ENCODE measurements around the gene CACNA1H. TPM values are rescaled to one million over a fixed set of nuclear protein-coding genes. Genes with fewer than 3 reads are reported as not detected.

The CACNA1H gene
- total RNA-seq, 3 donors from 2014 or later (not counting 1 experiment from before 2014, with no cell fraction given) = 1.1 to 1.5 (median 1.3) TPM

DNA sequence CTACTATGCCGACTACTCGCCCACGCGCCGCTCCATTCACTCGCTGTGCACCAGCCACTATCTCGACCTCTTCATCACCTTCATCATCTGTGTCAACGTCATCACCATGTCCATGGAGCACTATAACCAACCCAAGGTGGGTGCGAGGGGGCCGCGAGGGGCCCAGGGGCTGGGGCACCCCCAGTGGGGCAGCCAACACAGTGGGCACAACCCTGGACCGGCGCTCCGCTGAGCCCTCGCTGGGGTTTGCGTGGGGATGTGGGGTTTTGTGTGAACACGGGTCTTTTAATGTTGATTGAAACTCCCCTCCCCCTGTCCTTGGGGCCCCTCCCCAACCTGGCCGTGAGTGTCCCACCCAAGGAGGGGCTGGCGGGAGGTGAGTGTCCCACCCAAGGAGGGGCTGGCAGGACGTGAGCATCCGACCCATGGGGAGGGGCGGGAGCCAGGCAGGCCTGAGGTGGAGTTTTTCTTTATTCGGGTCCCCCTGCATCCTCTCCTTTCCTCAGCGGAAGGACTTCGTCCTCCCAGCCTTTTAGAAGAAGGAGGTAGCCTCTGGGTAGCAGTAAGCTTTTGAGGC is 61.0 kb downstream of the CACNA1H start:
- H3K4me1 Mint-ChIP-seq = peaks cover 0 to 4% of the 10 kb centered on the region in 2 donors
- H3K9me3 ChIP-seq (ENCODE audit: control insufficient read depth, insufficient read depth, low read length) = no peaks in the 10 kb centered on the region
- no peak overlapping the region for H3K27ac ChIP-seq (ENCODE audit: low read length)
- no peaks in the 10 kb centered on the region for H3K27me3 Mint-ChIP-seq (ENCODE audit: low read depth in 2 of 2)
- H3K4me1 ChIP-seq (ENCODE audit: control insufficient read depth, insufficient read depth, low read length) = peaks cover 5% of the 10 kb centered on the region
- H3K27ac Mint-ChIP-seq = no peak overlapping the region
- H3K4me3 ChIP-seq (ENCODE audit: low read length) = no peak overlapping the region
- H3K27me3 ChIP-seq (ENCODE audit: control insufficient read depth, insufficient read depth, low read length) = no peaks in the 10 kb centered on the region
- no peaks in the 10 kb centered on the region for H3K36me3 ChIP-seq (ENCODE audit: control insufficient read depth, insufficient read depth, low read length)
- ATAC-seq = no peak
- H3K36me3 Mint-ChIP-seq = no peaks in the 10 kb centered on the region
- no peak overlapping the region for H3K4me3 Mint-ChIP-seq
- no peak for DNase-seq
- TF ChIP-seq CTCF (IDR thresholded peaks at IDR 0.05) = no peak
- 90% methylated on average over 12 of the region's 25 CpGs for WGBS (ENCODE audit: insufficient coverage)
- H3K9me3 Mint-ChIP-seq = no peaks in the 10 kb centered on the region
- intact Hi-C loops (cut with micrococcal nuclease) = no loop called here

GRCh38 chr16:1214719-1215118 is 61.8 kb downstream of the CACNA1H start:
- no peak for TF ChIP-seq CTCF (IDR thresholded peaks at IDR 0.05)
- whole genome bisulfite sequencing (ENCODE audit: insufficient coverage) = 77% methylated on average over 16 of the region's 16 CpGs
- H3K4me1 Mint-ChIP-seq = peaks cover 0 to 4% of the 10 kb centered on the region in 2 donors
- no peaks in the 10 kb centered on the region for H3K36me3 ChIP-seq (ENCODE audit: control insufficient read depth, insufficient read depth, low read length)
- no peak for DNase-seq
- H3K36me3 Mint-ChIP-seq = no peaks in the 10 kb centered on the region
- ATAC-seq = no peak
- no peaks in the 10 kb centered on the region for H3K9me3 Mint-ChIP-seq
- H3K27ac Mint-ChIP-seq = no peak overlapping the region
- no peaks in the 10 kb centered on the region for H3K27me3 Mint-ChIP-seq (ENCODE audit: low read depth in 2 of 2)
- no peak overlapping the region for H3K27ac ChIP-seq (ENCODE audit: low read length)
- H3K4me3 ChIP-seq (ENCODE audit: low read length) = no peak overlapping the region
- H3K4me1 ChIP-seq (ENCODE audit: control insufficient read depth, insufficient read depth, low read length) = no peaks in the 10 kb centered on the region
- no peaks in the 10 kb centered on the region for H3K9me3 ChIP-seq (ENCODE audit: control insufficient read depth, insufficient read depth, low read length)
- H3K27me3 ChIP-seq (ENCODE audit: control insufficient read depth, insufficient read depth, low read length) = no peaks in the 10 kb centered on the region
- intact Hi-C loops (cut with micrococcal nuclease) = no loop called here
- H3K4me3 Mint-ChIP-seq = no peak overlapping the region

GRCh38 chr16:1215574-1216295 is 62.8 kb downstream of the CACNA1H start:
- no peak overlapping the region for H3K4me3 Mint-ChIP-seq
- H3K4me1 Mint-ChIP-seq = peaks cover 0 to 4% of the 10 kb centered on the region in 2 donors
- H3K9me3 Mint-ChIP-seq = no peaks in the 10 kb centered on the region
- no peaks in the 10 kb centered on the region for H3K27me3 ChIP-seq (ENCODE audit: control insufficient read depth, insufficient read depth, low read length)
- no peaks in the 10 kb centered on the region for H3K36me3 Mint-ChIP-seq
- H3K36me3 ChIP-seq (ENCODE audit: control insufficient read depth, insufficient read depth, low read length) = no peaks in the 10 kb centered on the region
- intact Hi-C loops (cut with micrococcal nuclease) = no loop called here
- no peak for TF ChIP-seq CTCF (IDR thresholded peaks at IDR 0.05)
- H3K4me3 ChIP-seq (ENCODE audit: low read length) = no peak overlapping the region
- no peak overlapping the region for H3K27ac ChIP-seq (ENCODE audit: low read length)
- H3K27ac Mint-ChIP-seq = no peak overlapping the region
- no peaks in the 10 kb centered on the region for H3K27me3 Mint-ChIP-seq (ENCODE audit: low read depth in 2 of 2)
- WGBS (ENCODE audit: insufficient coverage) = 71% methylated on average over 32 of the region's 32 CpGs
- ATAC-seq (no peak), DNase-seq (no peak)
- H3K9me3 ChIP-seq (ENCODE audit: control insufficient read depth, insufficient read depth, low read length) = no peaks in the 10 kb centered on the region
- no peaks in the 10 kb centered on the region for H3K4me1 ChIP-seq (ENCODE audit: control insufficient read depth, insufficient read depth, low read length)

DNA sequence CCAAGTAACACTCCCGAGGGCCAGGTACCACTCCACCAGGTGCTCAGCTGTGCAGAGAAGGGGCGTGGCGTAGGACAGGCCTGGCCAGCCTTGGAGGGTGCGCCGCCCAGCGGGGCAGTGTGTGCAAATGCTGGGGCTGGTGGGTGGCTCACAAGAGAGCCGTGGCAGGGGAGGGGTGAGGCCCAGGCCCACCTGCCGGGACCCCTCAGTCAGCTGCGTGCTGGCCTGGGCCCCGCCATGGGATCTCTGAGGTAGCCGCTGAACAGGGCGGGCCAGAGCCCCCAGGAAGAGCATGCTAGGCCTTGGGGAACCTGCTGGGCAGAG is 63.4 kb downstream of the CACNA1H start:
- no peak overlapping the region for H3K27ac ChIP-seq (ENCODE audit: low read length)
- intact Hi-C loops (cut with micrococcal nuclease) = no loop called here
- no peak overlapping the region for H3K4me3 ChIP-seq (ENCODE audit: low read length)
- H3K9me3 Mint-ChIP-seq = no peaks in the 10 kb centered on the region
- peaks cover 0 to 4% of the 10 kb centered on the region in 2 donors for H3K4me1 Mint-ChIP-seq
- H3K4me1 ChIP-seq (ENCODE audit: control insufficient read depth, insufficient read depth, low read length) = no peaks in the 10 kb centered on the region
- no peaks in the 10 kb centered on the region for H3K9me3 ChIP-seq (ENCODE audit: control insufficient read depth, insufficient read depth, low read length)
- no peak overlapping the region for H3K4me3 Mint-ChIP-seq
- ATAC-seq (no peak), DNase-seq (no peak)
- H3K36me3 ChIP-seq (ENCODE audit: control insufficient read depth, insufficient read depth, low read length) = no peaks in the 10 kb centered on the region
- 85% methylated on average over 12 of the region's 12 CpGs for WGBS (ENCODE audit: insufficient coverage)
- TF ChIP-seq CTCF (IDR thresholded peaks at IDR 0.05) = no peak
- no peaks in the 10 kb centered on the region for H3K27me3 ChIP-seq (ENCODE audit: control insufficient read depth, insufficient read depth, low read length)
- no peak overlapping the region for H3K27ac Mint-ChIP-seq
- no peaks in the 10 kb centered on the region for H3K27me3 Mint-ChIP-seq (ENCODE audit: low read depth in 2 of 2)
- H3K36me3 Mint-ChIP-seq = no peaks in the 10 kb centered on the region

All from natural killer cell (primary cell).